SK-N-SH (cell line): ENCODE results near the gene ABCC5. TPM values are rescaled to one million over a fixed set of nuclear protein-coding genes. Genes with fewer than 3 reads are reported as not detected.

Experiments used
- CTCF ChIA-PET: fragments of 300-600, 350-600 bp; formaldehyde crosslinking; extraction: SDS; loops from one replicate; lab custom pipeline; 2021; lab: Yijun Ruan, JAX
- POLR2A ChIA-PET: fragments of 350-600 bp; sonication (Branson Sonifier 250); formaldehyde crosslinking; extraction: SDS; loops from one replicate; lab custom pipeline; 2020; ENCODE audit warnings: antibody characterized with exemption, inconsistent platforms; lab: Yijun Ruan, JAX
- DNase-seq: peaks from one replicate; pipeline ENCODE4 v3.0.0; 2012
- H2AFZ ChIP-seq: fragments of 200-600 bp; sonication (generic); 2 replicates; pipeline ENCODE4 v1.8.1; 2016; ENCODE audit warnings: antibody characterized with exemption, mild to moderate bottlenecking, low read depth
- H3F3A ChIP-seq: fragments of 200-600 bp; sonication (generic); replicated peaks from 2 replicates; pipeline ENCODE3; 2016; ENCODE audit warnings: antibody characterized with exemption, mild to moderate bottlenecking; ENCODE audit not compliant: insufficient read depth
- H3K27ac ChIP-seq, 2 experiments: fragments of 200-500 bp in 1 of 2; fragments of 200-600 bp in 1 of 2; sonication (Bioruptor generic) in 1 of 2; sonication (generic), shearing (Covaris generic) in 1 of 2; 2 replicates each; pipeline versions ENCODE4 v1.5.1 to v1.6.1; 2014 to 2016; ENCODE audit warnings: low read depth in 2 of 2, inconsistent platforms in 1 of 2, low read length in 1 of 2, mild to moderate bottlenecking in 1 of 2, mixed read lengths in 1 of 2
- H3K27me3 ChIP-seq: fragments of 200-600 bp; sonication (generic), shearing (Covaris generic); 2 replicates; pipeline ENCODE4 v1.6.1; 2016; ENCODE audit warnings: mixed run types; ENCODE audit not compliant: insufficient read depth
- H3K36me3 ChIP-seq, 2 experiments: fragments of 200-500 bp in 1 of 2; fragments of 200-600 bp in 1 of 2; sonication (Bioruptor generic) in 1 of 2; sonication (generic) in 1 of 2; replicated peaks in 1 of 2; 2 replicates each; pipeline versions ENCODE3 to v1.5.1; 2014 to 2016; ENCODE audit warnings: low read length in 1 of 2, mild to moderate bottlenecking in 1 of 2; ENCODE audit not compliant: insufficient read depth in 2 of 2, control insufficient read depth in 1 of 2
- H3K4me1 ChIP-seq, 2 experiments: fragments of 200-500 bp in 1 of 2; fragments of 200-600 bp in 1 of 2; sonication (Bioruptor generic) in 1 of 2; sonication (generic), shearing (Covaris generic) in 1 of 2; 2 replicates each; pipeline versions ENCODE4 v1.5.1 to v1.6.1; 2014 to 2016; ENCODE audit warnings: low read depth in 1 of 2, low read length in 1 of 2, mixed run types in 1 of 2; ENCODE audit not compliant: insufficient read depth in 2 of 2, control insufficient read depth in 1 of 2
- H3K4me2 ChIP-seq: fragments of 200-600 bp; sonication (generic), shearing (Covaris generic); 2 replicates; pipeline ENCODE4 v1.6.1; 2017; ENCODE audit warnings: mixed run types
- H3K4me3 ChIP-seq, 2 experiments: fragments of 200-500 bp in 1 of 2; fragments of 200-600 bp in 1 of 2; sonication (Bioruptor generic) in 1 of 2; sonication (generic), shearing (Covaris generic) in 1 of 2; 2 replicates each; pipeline versions ENCODE4 v1.5.1 to v1.8.1; 2014 to 2016; ENCODE audit warnings: low read depth in 2 of 2, inconsistent platforms in 1 of 2, low read length in 1 of 2, mild to moderate bottlenecking in 1 of 2, mixed read lengths in 1 of 2, moderate library complexity in 1 of 2
- H3K79me2 ChIP-seq: fragments of 200-600 bp; sonication (generic); 2 replicates; pipeline ENCODE4 v1.8.1; 2017; ENCODE audit warnings: mild to moderate bottlenecking; ENCODE audit not compliant: insufficient read depth
- H3K9ac ChIP-seq: fragments of 200-600 bp; sonication (generic); 2 replicates; pipeline ENCODE4 v1.6.1; 2017; ENCODE audit warnings: mixed run types
- H3K9me2 ChIP-seq: fragments of 200-600 bp; sonication (generic); 2 replicates; pipeline ENCODE4 v1.6.1; 2017; ENCODE audit warnings: mixed run types
- H3K9me3 ChIP-seq: fragments of 200-600 bp; sonication (generic); 2 replicates; pipeline ENCODE4 v1.6.1; 2017; ENCODE audit warnings: mixed run types, mild to moderate bottlenecking, moderate library complexity
- H4K20me1 ChIP-seq: fragments of 200-600 bp; sonication (generic); 2 replicates; pipeline ENCODE4 v1.6.1; 2017; ENCODE audit warnings: mild to moderate bottlenecking, mixed run types; ENCODE audit not compliant: insufficient read depth
- EZH2phosphoT487 ChIP-seq: fragments of 200-600 bp; sonication (generic); IDR thresholded peaks from 2 replicates; pipeline ENCODE4 v1.6.1; 2017; ENCODE audit warnings: low read depth, mixed run types, mild to moderate bottlenecking, antibody characterized with exemption, moderate library complexity, borderline replicate concordance
- FOSL2 ChIP-seq: IDR thresholded peaks from 2 replicates; pipeline ENCODE4 v1.4.0; 2012; ENCODE audit warnings: low read depth, mild to moderate bottlenecking, moderate library complexity, borderline replicate concordance
- MEF2A ChIP-seq: IDR thresholded peaks from 2 replicates; pipeline ENCODE4 v1.4.0; 2012; ENCODE audit warnings: low read depth, borderline replicate concordance
- MXI1 ChIP-seq: IDR thresholded peaks from 2 replicates; pipeline ENCODE4 v1.6.1; 2012; ENCODE audit warnings: mild to moderate bottlenecking, low read depth, low read length, improper control_type of control experiment
- NFIC ChIP-seq: IDR thresholded peaks from 2 replicates; pipeline ENCODE4 v1.4.0; 2012; ENCODE audit warnings: borderline replicate concordance
- POLR2AphosphoS5 ChIP-seq: IDR thresholded peaks from 2 replicates; pipeline ENCODE4 v1.6.1; 2012; ENCODE audit warnings: low read depth, low read length
- RCOR1 ChIP-seq: fragments of 150-350 bp; IDR thresholded peaks from 2 replicates; pipeline ENCODE4 v1.6.1; 2017; ENCODE audit warnings: antibody characterized with exemption, low read length
- RFX5 ChIP-seq: IDR thresholded peaks from 2 replicates; pipeline ENCODE4 v1.6.1; 2012; ENCODE audit warnings: mild to moderate bottlenecking, improper control_type of control experiment, low read length
- RXRA ChIP-seq: IDR thresholded peaks from 2 replicates; pipeline ENCODE4 v1.4.0; 2012; ENCODE audit warnings: low read depth, mild to moderate bottlenecking, borderline replicate concordance
- SMC3 ChIP-seq: IDR thresholded peaks from 2 replicates; pipeline ENCODE4 v1.6.1; 2012; ENCODE audit warnings: low read depth, low read length, improper control_type of control experiment
- WGBS: methylation state at CpG from one replicate; pipeline ENCODE4 v1.1.6; 2017; ENCODE audit warnings: low lambda C conversion rate; 5-methylcytosine and 5-hydroxymethylcytosine counted together
- polyA plus RNA-seq, 3 experiments: library from polyadenylated mRNA; depleted of rRNA; stranded (reverse); fragments of >200 nt; gene quantifications; 2 replicates each; pipeline ENCODE4 v1.2.3, GENCODE V29; 2012
- TF ChIP-seq, protein P1 (sequence below): IDR thresholded peaks from 2 replicates; pipeline ENCODE4 v1.4.0; 2012; ENCODE audit warnings: low read depth, borderline replicate concordance
- TF ChIP-seq, protein P2 (sequence below): IDR thresholded peaks from 2 replicates; pipeline ENCODE4 v1.4.0; 2012; ENCODE audit warnings: low read depth
- TF ChIP-seq, protein P3 (sequence below): IDR thresholded peaks from 2 replicates; pipeline ENCODE4 v1.6.1; 2012; ENCODE audit warnings: mild to moderate bottlenecking, low read depth, low read length, moderate library complexity
- TF ChIP-seq, protein P4 (sequence below): IDR thresholded peaks from 2 replicates; pipeline ENCODE4 v1.4.0; 2012; ENCODE audit warnings: low read depth, borderline replicate concordance
- TF ChIP-seq, protein P5 (sequence below): fragments of 150-350 bp; IDR thresholded peaks from 2 replicates; pipeline ENCODE4 v1.6.1; 2017; ENCODE audit warnings: antibody characterized with exemption, low read length, low read depth, borderline replicate concordance
- TF ChIP-seq, protein P6 (sequence below): fragments of 200-600 bp; sonication (generic); IDR thresholded peaks from 2 replicates; pipeline ENCODE4 v1.6.1; 2017; ENCODE audit warnings: antibody characterized with exemption, mild to moderate bottlenecking, moderate library complexity

The ABCC5 gene
- polyA plus RNA-seq, 1 of the 3 experiments (the other 2 are of a cell fraction) = 25.9 TPM

DNA sequence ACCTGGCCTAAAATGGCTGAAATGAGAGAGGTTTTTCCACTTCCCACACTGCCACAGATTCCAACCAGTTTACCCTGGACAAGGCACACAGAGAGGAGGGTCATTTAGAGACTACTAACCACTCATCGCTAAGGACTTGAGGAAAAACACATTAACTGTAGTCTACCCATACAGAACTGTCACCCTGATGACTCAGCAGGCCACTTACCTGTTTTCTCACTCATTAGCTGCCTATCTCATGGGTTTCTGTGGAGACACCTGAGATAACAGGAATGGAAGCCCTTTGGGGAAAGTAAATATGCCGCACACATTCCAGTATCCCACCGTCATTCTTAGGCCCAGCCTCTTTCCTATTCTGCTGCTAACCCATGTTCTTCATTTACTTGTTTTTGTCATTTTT is 50.0 kb downstream of the ABCC5 start:
- TF ChIP-seq FOSL2 (no peak), SMC3 (no peak), MXI1 (no peak), RCOR1 (no peak), MEF2A (no peak), POLR2AphosphoS5 (no peak), EZH2phosphoT487 (no peak), RFX5 (no peak), NFIC (no peak), RXRA (no peak)
- TF ChIP-seq, protein P1, sequence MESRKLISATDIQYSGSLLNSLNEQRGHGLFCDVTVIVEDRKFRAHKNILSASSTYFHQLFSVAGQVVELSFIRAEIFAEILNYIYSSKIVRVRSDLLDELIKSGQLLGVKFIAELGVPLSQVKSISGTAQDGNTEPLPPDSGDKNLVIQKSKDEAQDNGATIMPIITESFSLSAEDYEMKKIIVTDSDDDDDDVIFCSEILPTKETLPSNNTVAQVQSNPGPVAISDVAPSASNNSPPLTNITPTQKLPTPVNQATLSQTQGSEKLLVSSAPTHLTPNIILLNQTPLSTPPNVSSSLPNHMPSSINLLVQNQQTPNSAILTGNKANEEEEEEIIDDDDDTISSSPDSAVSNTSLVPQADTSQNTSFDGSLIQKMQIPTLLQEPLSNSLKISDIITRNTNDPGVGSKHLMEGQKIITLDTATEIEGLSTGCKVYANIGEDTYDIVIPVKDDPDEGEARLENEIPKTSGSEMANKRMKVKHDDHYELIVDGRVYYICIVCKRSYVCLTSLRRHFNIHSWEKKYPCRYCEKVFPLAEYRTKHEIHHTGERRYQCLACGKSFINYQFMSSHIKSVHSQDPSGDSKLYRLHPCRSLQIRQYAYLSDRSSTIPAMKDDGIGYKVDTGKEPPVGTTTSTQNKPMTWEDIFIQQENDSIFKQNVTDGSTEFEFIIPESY = no peak
- TF ChIP-seq, protein P2, sequence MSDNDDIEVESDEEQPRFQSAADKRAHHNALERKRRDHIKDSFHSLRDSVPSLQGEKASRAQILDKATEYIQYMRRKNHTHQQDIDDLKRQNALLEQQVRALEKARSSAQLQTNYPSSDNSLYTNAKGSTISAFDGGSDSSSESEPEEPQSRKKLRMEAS = no peak
- TF ChIP-seq, protein P3, sequence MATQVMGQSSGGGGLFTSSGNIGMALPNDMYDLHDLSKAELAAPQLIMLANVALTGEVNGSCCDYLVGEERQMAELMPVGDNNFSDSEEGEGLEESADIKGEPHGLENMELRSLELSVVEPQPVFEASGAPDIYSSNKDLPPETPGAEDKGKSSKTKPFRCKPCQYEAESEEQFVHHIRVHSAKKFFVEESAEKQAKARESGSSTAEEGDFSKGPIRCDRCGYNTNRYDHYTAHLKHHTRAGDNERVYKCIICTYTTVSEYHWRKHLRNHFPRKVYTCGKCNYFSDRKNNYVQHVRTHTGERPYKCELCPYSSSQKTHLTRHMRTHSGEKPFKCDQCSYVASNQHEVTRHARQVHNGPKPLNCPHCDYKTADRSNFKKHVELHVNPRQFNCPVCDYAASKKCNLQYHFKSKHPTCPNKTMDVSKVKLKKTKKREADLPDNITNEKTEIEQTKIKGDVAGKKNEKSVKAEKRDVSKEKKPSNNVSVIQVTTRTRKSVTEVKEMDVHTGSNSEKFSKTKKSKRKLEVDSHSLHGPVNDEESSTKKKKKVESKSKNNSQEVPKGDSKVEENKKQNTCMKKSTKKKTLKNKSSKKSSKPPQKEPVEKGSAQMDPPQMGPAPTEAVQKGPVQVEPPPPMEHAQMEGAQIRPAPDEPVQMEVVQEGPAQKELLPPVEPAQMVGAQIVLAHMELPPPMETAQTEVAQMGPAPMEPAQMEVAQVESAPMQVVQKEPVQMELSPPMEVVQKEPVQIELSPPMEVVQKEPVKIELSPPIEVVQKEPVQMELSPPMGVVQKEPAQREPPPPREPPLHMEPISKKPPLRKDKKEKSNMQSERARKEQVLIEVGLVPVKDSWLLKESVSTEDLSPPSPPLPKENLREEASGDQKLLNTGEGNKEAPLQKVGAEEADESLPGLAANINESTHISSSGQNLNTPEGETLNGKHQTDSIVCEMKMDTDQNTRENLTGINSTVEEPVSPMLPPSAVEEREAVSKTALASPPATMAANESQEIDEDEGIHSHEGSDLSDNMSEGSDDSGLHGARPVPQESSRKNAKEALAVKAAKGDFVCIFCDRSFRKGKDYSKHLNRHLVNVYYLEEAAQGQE = no peak
- TF ChIP-seq, protein P4, sequence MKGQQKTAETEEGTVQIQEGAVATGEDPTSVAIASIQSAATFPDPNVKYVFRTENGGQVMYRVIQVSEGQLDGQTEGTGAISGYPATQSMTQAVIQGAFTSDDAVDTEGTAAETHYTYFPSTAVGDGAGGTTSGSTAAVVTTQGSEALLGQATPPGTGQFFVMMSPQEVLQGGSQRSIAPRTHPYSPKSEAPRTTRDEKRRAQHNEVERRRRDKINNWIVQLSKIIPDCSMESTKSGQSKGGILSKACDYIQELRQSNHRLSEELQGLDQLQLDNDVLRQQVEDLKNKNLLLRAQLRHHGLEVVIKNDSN = no peak
- TF ChIP-seq, protein P5, sequence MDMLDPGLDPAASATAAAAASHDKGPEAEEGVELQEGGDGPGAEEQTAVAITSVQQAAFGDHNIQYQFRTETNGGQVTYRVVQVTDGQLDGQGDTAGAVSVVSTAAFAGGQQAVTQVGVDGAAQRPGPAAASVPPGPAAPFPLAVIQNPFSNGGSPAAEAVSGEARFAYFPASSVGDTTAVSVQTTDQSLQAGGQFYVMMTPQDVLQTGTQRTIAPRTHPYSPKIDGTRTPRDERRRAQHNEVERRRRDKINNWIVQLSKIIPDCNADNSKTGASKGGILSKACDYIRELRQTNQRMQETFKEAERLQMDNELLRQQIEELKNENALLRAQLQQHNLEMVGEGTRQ = no peak
- TF ChIP-seq, protein P6, sequence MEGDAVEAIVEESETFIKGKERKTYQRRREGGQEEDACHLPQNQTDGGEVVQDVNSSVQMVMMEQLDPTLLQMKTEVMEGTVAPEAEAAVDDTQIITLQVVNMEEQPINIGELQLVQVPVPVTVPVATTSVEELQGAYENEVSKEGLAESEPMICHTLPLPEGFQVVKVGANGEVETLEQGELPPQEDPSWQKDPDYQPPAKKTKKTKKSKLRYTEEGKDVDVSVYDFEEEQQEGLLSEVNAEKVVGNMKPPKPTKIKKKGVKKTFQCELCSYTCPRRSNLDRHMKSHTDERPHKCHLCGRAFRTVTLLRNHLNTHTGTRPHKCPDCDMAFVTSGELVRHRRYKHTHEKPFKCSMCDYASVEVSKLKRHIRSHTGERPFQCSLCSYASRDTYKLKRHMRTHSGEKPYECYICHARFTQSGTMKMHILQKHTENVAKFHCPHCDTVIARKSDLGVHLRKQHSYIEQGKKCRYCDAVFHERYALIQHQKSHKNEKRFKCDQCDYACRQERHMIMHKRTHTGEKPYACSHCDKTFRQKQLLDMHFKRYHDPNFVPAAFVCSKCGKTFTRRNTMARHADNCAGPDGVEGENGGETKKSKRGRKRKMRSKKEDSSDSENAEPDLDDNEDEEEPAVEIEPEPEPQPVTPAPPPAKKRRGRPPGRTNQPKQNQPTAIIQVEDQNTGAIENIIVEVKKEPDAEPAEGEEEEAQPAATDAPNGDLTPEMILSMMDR = no peak
- CTCF ChIA-PET = no interaction called here
- Histone ChIP-seq H3K9me3 (no peaks in the 10 kb centered on the region), H3K4me3 (no peak overlapping the region), H3K27me3 (no peaks in the 10 kb centered on the region), H3K36me3 (peaks cover 10 to 50% of the 10 kb centered on the region in 2 experiments), H3K4me2 (no peak overlapping the region), H2AFZ (no peak overlapping the region), H3K9me2 (no peaks in the 10 kb centered on the region), H3K79me2 (no peaks in the 10 kb centered on the region), H3K4me1 (no peaks in the 10 kb centered on the region), H4K20me1 (no peaks in the 10 kb centered on the region), H3K9ac (no peak overlapping the region), H3F3A (no peaks in the 10 kb centered on the region), H3K27ac (no peak overlapping the region)
- POLR2A ChIA-PET = no interaction called here
- WGBS = 93% methylated on average over 3 of the region's 3 CpGs
- DNase-seq = no peak
